ENCODE measurements around the gene FRMPD4. TPM values are rescaled to one million over a fixed set of nuclear protein-coding genes. Genes with fewer than 3 reads are reported as not detected.

FRMPD4 gene
- total RNA-seq, 1 donor: 1.8 TPM

DNA sequence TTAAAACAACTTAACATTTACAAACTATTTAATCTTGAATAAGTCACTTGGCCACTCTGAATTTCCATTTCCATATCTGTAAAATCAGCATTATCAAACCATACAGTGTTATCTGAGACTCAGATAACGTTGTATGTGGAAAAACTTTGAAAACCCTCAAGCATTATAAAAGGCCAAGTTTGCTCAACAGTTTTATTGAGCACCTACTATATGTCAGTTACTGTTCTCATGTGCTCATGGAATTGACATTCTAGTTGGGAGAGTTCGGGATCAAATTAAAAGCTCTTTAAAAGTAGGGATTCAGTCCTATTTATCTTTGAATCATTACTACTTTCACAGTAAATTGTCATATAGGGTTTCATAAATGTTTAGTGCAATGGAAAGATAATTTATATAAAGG, 97.9 kb downstream of the FRMPD4 start:
- no peak overlapping the region for H2AFZ ChIP-seq (ENCODE audit: low read length)
- H3K4me2 ChIP-seq (ENCODE audit: insufficient read depth, low read length): no peak overlapping the region
- H3K9me3 ChIP-seq (ENCODE audit: low read depth, low read length): peaks cover 3% of the 10 kb centered on the region
- no peak overlapping the region for H3K27ac ChIP-seq (ENCODE audit: low read depth, low read length)
- TF ChIP-seq, protein P1, sequence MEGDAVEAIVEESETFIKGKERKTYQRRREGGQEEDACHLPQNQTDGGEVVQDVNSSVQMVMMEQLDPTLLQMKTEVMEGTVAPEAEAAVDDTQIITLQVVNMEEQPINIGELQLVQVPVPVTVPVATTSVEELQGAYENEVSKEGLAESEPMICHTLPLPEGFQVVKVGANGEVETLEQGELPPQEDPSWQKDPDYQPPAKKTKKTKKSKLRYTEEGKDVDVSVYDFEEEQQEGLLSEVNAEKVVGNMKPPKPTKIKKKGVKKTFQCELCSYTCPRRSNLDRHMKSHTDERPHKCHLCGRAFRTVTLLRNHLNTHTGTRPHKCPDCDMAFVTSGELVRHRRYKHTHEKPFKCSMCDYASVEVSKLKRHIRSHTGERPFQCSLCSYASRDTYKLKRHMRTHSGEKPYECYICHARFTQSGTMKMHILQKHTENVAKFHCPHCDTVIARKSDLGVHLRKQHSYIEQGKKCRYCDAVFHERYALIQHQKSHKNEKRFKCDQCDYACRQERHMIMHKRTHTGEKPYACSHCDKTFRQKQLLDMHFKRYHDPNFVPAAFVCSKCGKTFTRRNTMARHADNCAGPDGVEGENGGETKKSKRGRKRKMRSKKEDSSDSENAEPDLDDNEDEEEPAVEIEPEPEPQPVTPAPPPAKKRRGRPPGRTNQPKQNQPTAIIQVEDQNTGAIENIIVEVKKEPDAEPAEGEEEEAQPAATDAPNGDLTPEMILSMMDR (IDR thresholded peaks at IDR 0.05; ENCODE audit: extremely low read depth, low read depth, low read length): no peak
- no peak for DNase-seq (ENCODE audit: insufficient read length, low spot score, missing footprints)
- H3K4me1 ChIP-seq (ENCODE audit: insufficient read depth, low read length): peaks cover 9% of the 10 kb centered on the region
- no peaks in the 10 kb centered on the region for H3K79me2 ChIP-seq (ENCODE audit: insufficient read depth, low read length)
- H3K36me3 ChIP-seq (ENCODE audit: insufficient read depth, low read length): no peaks in the 10 kb centered on the region
- H3K27me3 ChIP-seq (ENCODE audit: insufficient read depth, low read length): no peaks in the 10 kb centered on the region
- H4K20me1 ChIP-seq (ENCODE audit: insufficient read depth, low read length): no peaks in the 10 kb centered on the region
- H3K4me3 ChIP-seq (ENCODE audit: insufficient read depth, low read length): no peak overlapping the region

DNA sequence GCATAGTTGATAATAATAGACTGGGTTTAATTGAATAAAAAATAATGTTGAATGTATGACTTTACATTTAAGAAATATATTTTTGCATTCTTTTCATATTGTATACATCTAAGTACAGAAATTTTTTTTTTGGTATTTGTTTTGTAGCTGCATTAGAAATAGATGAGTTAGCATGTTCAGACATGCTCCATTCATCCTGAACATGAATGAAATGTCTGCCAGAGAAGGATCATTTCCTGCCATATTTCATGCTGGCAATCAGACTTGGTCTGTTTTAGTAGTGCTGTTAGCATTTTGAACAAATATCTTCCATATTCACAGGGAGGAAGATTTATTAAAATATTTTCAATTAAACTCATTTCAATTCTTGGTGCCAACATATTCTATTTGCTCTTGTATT, 98.9 kb downstream of the FRMPD4 start:
- no peak overlapping the region for H3K27ac ChIP-seq (ENCODE audit: low read depth, low read length)
- TF ChIP-seq, protein P1 (IDR thresholded peaks at IDR 0.05; ENCODE audit: extremely low read depth, low read depth, low read length): no peak
- H3K4me1 ChIP-seq (ENCODE audit: insufficient read depth, low read length): peaks cover 9% of the 10 kb centered on the region
- no peaks in the 10 kb centered on the region for H4K20me1 ChIP-seq (ENCODE audit: insufficient read depth, low read length)
- H2AFZ ChIP-seq (ENCODE audit: low read length): no peak overlapping the region
- H3K36me3 ChIP-seq (ENCODE audit: insufficient read depth, low read length): no peaks in the 10 kb centered on the region
- no peak overlapping the region for H3K4me2 ChIP-seq (ENCODE audit: insufficient read depth, low read length)
- DNase-seq (ENCODE audit: insufficient read length, low spot score, missing footprints): no peak
- H3K79me2 ChIP-seq (ENCODE audit: insufficient read depth, low read length): no peaks in the 10 kb centered on the region
- peaks cover 3% of the 10 kb centered on the region for H3K9me3 ChIP-seq (ENCODE audit: low read depth, low read length)
- no peaks in the 10 kb centered on the region for H3K27me3 ChIP-seq (ENCODE audit: insufficient read depth, low read length)
- H3K4me3 ChIP-seq (ENCODE audit: insufficient read depth, low read length): no peak overlapping the region

DNA sequence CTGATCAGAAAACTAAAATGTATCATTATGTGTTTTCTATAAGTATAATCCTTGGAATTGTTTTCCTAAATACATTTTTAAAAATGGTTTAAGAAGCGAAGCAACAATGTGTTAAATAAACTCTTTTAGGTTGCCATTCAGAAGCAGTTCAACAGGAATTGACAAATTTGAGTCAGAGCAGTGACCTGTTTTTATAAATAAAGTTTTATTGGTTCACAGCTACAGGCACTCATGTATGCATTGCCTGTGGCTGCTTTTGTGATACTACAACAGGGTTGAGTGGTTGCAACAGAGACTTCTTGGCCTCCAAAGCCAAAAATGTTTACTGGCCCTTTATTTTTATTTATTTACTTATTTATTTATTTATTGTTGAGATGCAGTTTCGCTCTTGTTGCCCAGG, 99.5 kb downstream of the FRMPD4 start:
- Histone ChIP-seq H3K4me2 (ENCODE audit: insufficient read depth, low read length) (no peak overlapping the region), H3K4me1 (ENCODE audit: insufficient read depth, low read length) (peaks cover 9% of the 10 kb centered on the region), H3K9me3 (ENCODE audit: low read depth, low read length) (peaks cover 3% of the 10 kb centered on the region), H3K4me3 (ENCODE audit: insufficient read depth, low read length) (no peak overlapping the region), H4K20me1 (ENCODE audit: insufficient read depth, low read length) (no peaks in the 10 kb centered on the region), H2AFZ (ENCODE audit: low read length) (no peak overlapping the region), H3K27me3 (ENCODE audit: insufficient read depth, low read length) (no peaks in the 10 kb centered on the region), H3K36me3 (ENCODE audit: insufficient read depth, low read length) (no peaks in the 10 kb centered on the region), H3K79me2 (ENCODE audit: insufficient read depth, low read length) (no peaks in the 10 kb centered on the region), H3K27ac (ENCODE audit: low read depth, low read length) (no peak overlapping the region)
- TF ChIP-seq, protein P1 (IDR thresholded peaks at IDR 0.05; ENCODE audit: extremely low read depth, low read depth, low read length): no peak
- DNase-seq (ENCODE audit: insufficient read length, low spot score, missing footprints): no peak

DNA sequence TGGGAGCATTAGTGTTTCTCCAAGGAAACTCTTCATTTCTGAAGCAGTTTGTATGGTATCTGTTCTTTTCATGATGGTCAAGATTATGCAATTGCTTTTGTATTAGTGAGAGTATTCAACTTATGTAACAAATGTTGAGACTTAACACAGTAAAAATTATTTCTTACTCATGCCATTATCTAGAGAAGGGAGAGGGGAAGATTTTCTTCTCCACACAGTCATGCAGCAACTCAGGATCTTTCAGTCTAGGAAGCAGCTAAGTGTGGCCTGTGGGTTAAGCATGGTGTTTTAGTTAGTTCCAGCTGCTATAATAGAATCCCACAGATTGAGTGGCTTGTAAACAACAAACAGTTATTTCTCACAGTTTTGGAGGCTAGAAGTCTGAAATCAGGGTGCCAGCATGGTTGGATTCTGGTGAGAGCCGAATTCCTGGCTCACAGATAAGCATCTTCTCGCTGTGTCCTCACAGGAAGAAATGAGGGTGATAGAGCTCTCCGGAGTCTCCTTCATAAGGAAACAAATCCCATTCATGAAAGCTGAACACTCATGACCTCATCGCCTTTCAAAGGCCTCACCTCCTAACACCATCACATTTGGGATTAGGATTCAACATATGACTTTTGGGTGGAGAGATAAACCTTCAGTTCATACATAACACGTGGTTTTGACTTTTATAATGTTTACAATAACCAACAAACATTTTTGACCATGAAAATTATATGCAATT, 101.2 kb downstream of the FRMPD4 start:
- H3K27ac ChIP-seq (ENCODE audit: low read depth, low read length): no peak overlapping the region
- H3K4me1 ChIP-seq (ENCODE audit: insufficient read depth, low read length): peaks cover 7% of the 10 kb centered on the region
- no peak overlapping the region for H3K4me3 ChIP-seq (ENCODE audit: insufficient read depth, low read length)
- H3K4me2 ChIP-seq (ENCODE audit: insufficient read depth, low read length): no peak overlapping the region
- no peaks in the 10 kb centered on the region for H3K36me3 ChIP-seq (ENCODE audit: insufficient read depth, low read length)
- no peaks in the 10 kb centered on the region for H3K27me3 ChIP-seq (ENCODE audit: insufficient read depth, low read length)
- H2AFZ ChIP-seq (ENCODE audit: low read length): no peak overlapping the region
- TF ChIP-seq, protein P1 (IDR thresholded peaks at IDR 0.05; ENCODE audit: extremely low read depth, low read depth, low read length): no peak
- DNase-seq (ENCODE audit: insufficient read length, low spot score, missing footprints): no peak
- no peaks in the 10 kb centered on the region for H3K79me2 ChIP-seq (ENCODE audit: insufficient read depth, low read length)
- H4K20me1 ChIP-seq (ENCODE audit: insufficient read depth, low read length): no peaks in the 10 kb centered on the region
- H3K9me3 ChIP-seq (ENCODE audit: low read depth, low read length): no peaks in the 10 kb centered on the region

All from osteoblast (primary cell).